H1 (cell line): ENCODE measurements around the gene CHMP4B. TPM values are rescaled to one million over a fixed set of nuclear protein-coding genes. Genes with fewer than 3 reads are reported as not detected.

ENCODE experiments used
- CTCF ChIA-PET: fragments of 300-600 bp; sonication (Branson Sonifier 250); formaldehyde crosslinking; loops from one replicate; lab custom pipeline; 2021; ENCODE audit not compliant: partially characterized antibody; lab: Charles Lee
- POLR2A ChIA-PET: fragments of 300-600 bp; sonication (Branson Sonifier 250); formaldehyde crosslinking; loops from one replicate; lab custom pipeline; 2021; ENCODE audit warnings: inconsistent platforms; ENCODE audit not compliant: partially characterized antibody; lab: Charles Lee
- DNase-seq, 2 experiments: peaks; one replicate each; pipeline versions ENCODE4 v3.0.0 to v3.0.0-alpha.2; 2010 to 2022; ENCODE audit warnings: low spot score in 2 of 2, low read depth in 1 of 2, mixed read lengths in 1 of 2
- FAIRE-seq: peaks from 2 replicates; lab custom pipeline; 2011; peaks lifted over from hg19 to GRCh38; lab: Jason Lieb, UNC
- H2AFZ ChIP-seq: 2 replicates; pipeline ENCODE4 v1.8.1; 2012; ENCODE audit warnings: low read length, inconsistent platforms
- H2AK5ac ChIP-seq: 2 replicates; pipeline ENCODE4 v1.6.1; 2013; ENCODE audit warnings: low read depth, low read length
- H2BK120ac ChIP-seq: replicated peaks from 2 replicates; pipeline ENCODE3; 2013; ENCODE audit warnings: low read depth, low read length, inconsistent platforms
- H2BK12ac ChIP-seq: 2 replicates; pipeline ENCODE4 v1.6.1; 2013; ENCODE audit warnings: low read depth, low read length
- H2BK15ac ChIP-seq: 2 replicates; pipeline ENCODE4 v1.6.1; 2013; ENCODE audit warnings: low read length
- H2BK20ac ChIP-seq: 2 replicates; pipeline ENCODE4 v1.6.1; 2013; ENCODE audit warnings: low read length
- H2BK5ac ChIP-seq: 2 replicates; pipeline ENCODE4 v1.6.1; 2013; ENCODE audit warnings: low read depth, low read length
- H3K14ac ChIP-seq: 2 replicates; pipeline ENCODE4 v1.6.1; 2013; ENCODE audit warnings: inconsistent platforms; ENCODE audit not compliant: insufficient read length
- H3K18ac ChIP-seq: 2 replicates; pipeline ENCODE4 v1.6.1; 2013; ENCODE audit warnings: low read length; ENCODE audit errors: extremely low read depth
- H3K23ac ChIP-seq: 2 replicates; pipeline ENCODE4 v1.6.1; 2013; ENCODE audit warnings: inconsistent platforms; ENCODE audit not compliant: insufficient read length
- H3K23me2 ChIP-seq: 2 replicates; pipeline ENCODE4 v1.6.1; 2013; ENCODE audit warnings: low read depth, low read length
- H3K27ac ChIP-seq: 2 replicates; pipeline ENCODE4 v1.6.1; 2011; ENCODE audit warnings: low read depth, low read length, inconsistent platforms
- H3K27me3 ChIP-seq, 4 experiments: replicated peaks in 1 of 4; 1 replicate in 1 of 4; 2 replicates in 3 of 4; pipeline versions ENCODE4 v1.6.1 to v1.8.1; 2011 to 2013; ENCODE audit warnings: low read length in 3 of 4, mild to moderate bottlenecking in 3 of 4, inconsistent platforms in 2 of 4, mixed read lengths in 2 of 4, moderate library complexity in 1 of 4; ENCODE audit not compliant: control insufficient read depth in 3 of 4, insufficient read depth in 3 of 4; ENCODE audit errors: extremely low read depth in 1 of 4
- H3K36me3 ChIP-seq, 4 experiments: 2 replicates each; pipeline versions ENCODE4 v1.6.1 to v1.8.1; 2011 to 2013; ENCODE audit warnings: mild to moderate bottlenecking in 4 of 4, low read length in 3 of 4, moderate library complexity in 2 of 4, control low read depth in 1 of 4, inconsistent platforms in 1 of 4; ENCODE audit not compliant: insufficient read depth in 4 of 4, control insufficient read depth in 2 of 4
- H3K4ac ChIP-seq: replicated peaks from 2 replicates; pipeline ENCODE3; 2013; ENCODE audit warnings: low read length, low read depth, mixed read lengths, inconsistent platforms; ENCODE audit not compliant: insufficient read length
- H3K4me1 ChIP-seq, 4 experiments: replicated peaks in 1 of 4; 1 replicate in 1 of 4; 2 replicates in 3 of 4; pipeline versions ENCODE4 v1.6.1 to v1.8.1; 2011 to 2013; ENCODE audit warnings: low read length in 3 of 4, inconsistent platforms in 2 of 4, mixed read lengths in 1 of 4; ENCODE audit not compliant: insufficient read depth in 4 of 4, control insufficient read depth in 3 of 4
- H3K4me2 ChIP-seq, 2 experiments: 2 replicates each; pipeline versions ENCODE4 v1.6.1 to v1.8.1; 2011 to 2013; ENCODE audit warnings: low read depth in 2 of 2, low read length in 2 of 2, control low read depth in 1 of 2, inconsistent platforms in 1 of 2, mild to moderate bottlenecking in 1 of 2; ENCODE audit not compliant: insufficient read depth in 1 of 2
- H3K4me3 ChIP-seq, 4 experiments: fragments of 200-600, 300-600 bp in 1 of 4; sonication (generic), shearing (Covaris generic), sonication (Bioruptor Twin) in 1 of 4; 2 replicates each; pipeline versions ENCODE4 v1.5.1 to v1.8.1; 2011 to 2016; ENCODE audit warnings: low read length in 4 of 4, low read depth in 3 of 4, control low read depth in 2 of 4, inconsistent platforms in 2 of 4, mild to moderate bottlenecking in 2 of 4, mixed read lengths in 1 of 4, moderate library complexity in 1 of 4; ENCODE audit not compliant: insufficient read depth in 2 of 4; ENCODE audit errors: extremely low read depth in 1 of 4
- H3K56ac ChIP-seq: replicated peaks from 2 replicates; pipeline ENCODE3; 2013; ENCODE audit warnings: low read depth, mild to moderate bottlenecking, mixed read lengths, low read length, inconsistent platforms; ENCODE audit not compliant: insufficient read length
- H3K79me1 ChIP-seq: 2 replicates; pipeline ENCODE4 v1.6.1; 2013; ENCODE audit warnings: low read depth, low read length, control low read depth
- H3K79me2 ChIP-seq, 2 experiments: 2 replicates each; pipeline versions ENCODE4 v1.6.1 to v1.8.1; 2012 to 2013; ENCODE audit warnings: low read length in 2 of 2, mild to moderate bottlenecking in 2 of 2, inconsistent platforms in 1 of 2; ENCODE audit not compliant: insufficient read depth in 2 of 2, control insufficient read depth in 1 of 2
- H3K9ac ChIP-seq, 4 experiments: replicated peaks in 1 of 4; 1 replicate in 1 of 4; 2 replicates in 3 of 4; pipeline versions ENCODE4 v1.6.1 to v1.8.1; 2011 to 2013; ENCODE audit warnings: low read depth in 3 of 4, low read length in 3 of 4, control low read depth in 2 of 4, mild to moderate bottlenecking in 2 of 4, moderate library complexity in 2 of 4, inconsistent platforms in 1 of 4; ENCODE audit errors: extremely low read depth in 1 of 4
- H3K9me3 ChIP-seq, 2 experiments: 2 replicates each; pipeline versions ENCODE4 v1.6.1 to v1.8.1; 2012 to 2013; ENCODE audit warnings: mild to moderate bottlenecking in 2 of 2, moderate library complexity in 2 of 2, control low read depth in 1 of 2, inconsistent platforms in 1 of 2, low read depth in 1 of 2, low read length in 1 of 2, mixed read lengths in 1 of 2; ENCODE audit not compliant: insufficient read depth in 2 of 2
- H4K20me1 ChIP-seq, 2 experiments: replicated peaks in 1 of 2; 2 replicates each; pipeline versions ENCODE3 to v1.8.1; 2011 to 2013; ENCODE audit warnings: inconsistent platforms in 2 of 2, low read length in 2 of 2, mild to moderate bottlenecking in 1 of 2; ENCODE audit not compliant: insufficient read depth in 2 of 2, control insufficient read depth in 1 of 2
- H4K5ac ChIP-seq: 2 replicates; pipeline ENCODE4 v1.6.1; 2013; ENCODE audit warnings: low read length, low read depth, mixed read lengths, inconsistent platforms; ENCODE audit not compliant: insufficient read length
- H4K8ac ChIP-seq: 2 replicates; pipeline ENCODE4 v1.8.0; 2013; ENCODE audit warnings: mild to moderate bottlenecking, moderate library complexity, low read length, inconsistent platforms; ENCODE audit not compliant: insufficient read depth; ENCODE audit errors: extremely low read depth
- H4K91ac ChIP-seq: replicated peaks from 2 replicates; pipeline ENCODE3; 2013; ENCODE audit warnings: low read length, mixed read lengths, inconsistent platforms; ENCODE audit not compliant: insufficient read length
- ASH2L ChIP-seq: fragments of 200-600, 300-600 bp; sonication (generic); IDR thresholded peaks from one replicate; pipeline ENCODE4 v1.7.1; 2017; ENCODE audit warnings: low read length
- HDAC6 ChIP-seq: IDR thresholded peaks from one replicate; pipeline ENCODE4 v1.7.1; 2012; ENCODE audit warnings: low read depth, mild to moderate bottlenecking, inconsistent platforms, low read length, moderate library complexity
- JUN ChIP-seq: IDR thresholded peaks from 2 replicates; pipeline ENCODE4 v1.6.1; 2011; ENCODE audit warnings: low read depth, mild to moderate bottlenecking, improper control_type of control experiment, low read length
- KDM1A ChIP-seq: fragments of 200-600, 300-600 bp; sonication (generic); IDR thresholded peaks from 2 replicates; pipeline ENCODE4 v1.7.1; 2016; ENCODE audit warnings: mild to moderate bottlenecking, low read length, borderline replicate concordance
- KDM4A ChIP-seq: IDR thresholded peaks from one replicate; pipeline ENCODE4 v1.7.1; 2012; ENCODE audit warnings: low read depth, mild to moderate bottlenecking, moderate library complexity, low read length, inconsistent platforms; ENCODE audit not compliant: severe bottlenecking
- PHF8 ChIP-seq: fragments of 200-600 bp; sonication (generic); conservative IDR thresholded peaks from 2 replicates; pipeline ENCODE4 v1.7.1; 2012; ENCODE audit warnings: low read depth, mild to moderate bottlenecking, inconsistent platforms, low read length, moderate library complexity
- RAD21 ChIP-seq, 2 experiments: IDR thresholded peaks in 1 of 2; conservative IDR thresholded peaks in 1 of 2; 2 replicates each; pipeline ENCODE4 v1.6.1; 2011; ENCODE audit warnings: low read depth in 2 of 2, low read length in 2 of 2, improper control_type of control experiment in 1 of 2, inconsistent platforms in 1 of 2, mild to moderate bottlenecking in 1 of 2, moderate library complexity in 1 of 2
- RBBP5 ChIP-seq: IDR thresholded peaks from 2 replicates; pipeline ENCODE4 v1.7.1; 2012; ENCODE audit warnings: low read depth, mild to moderate bottlenecking, inconsistent platforms, low read length, moderate library complexity, borderline replicate concordance
- SAP30 ChIP-seq: fragments of 300-600 bp; sonication (generic); IDR thresholded peaks from 2 replicates; pipeline ENCODE4 v1.7.1; 2012; ENCODE audit warnings: low read length, moderate library complexity, mild to moderate bottlenecking, inconsistent platforms; ENCODE audit not compliant: insufficient read depth, insufficient replicate concordance
- SIX5 ChIP-seq: IDR thresholded peaks from 2 replicates; pipeline ENCODE4 v1.6.1; 2011; ENCODE audit warnings: mild to moderate bottlenecking, low read depth, low read length
- ZNF274 ChIP-seq: IDR thresholded peaks from 2 replicates; pipeline ENCODE4 v1.7.0; 2012; ENCODE audit warnings: low read length, borderline replicate concordance; ENCODE audit errors: extremely low read depth
- WGBS, 2 experiments: shearing (Covaris generic) in 1 of 2; methylation state at CpG; one replicate each; pipeline versions ENCODE4 v1.1.6 to v1.1.7; 2013 to 2015; ENCODE audit warnings: low lambda C conversion rate in 2 of 2, mixed read lengths in 2 of 2, inconsistent platforms in 1 of 2, low coverage in 1 of 2, missing lambda C conversion rate in 1 of 2; ENCODE audit not compliant: insufficient replicate concordance in 2 of 2, insufficient coverage in 1 of 2, insufficient read length in 1 of 2; ENCODE audit errors: extremely low coverage in 1 of 2, missing lambda C conversion rate in 1 of 2; 5-methylcytosine and 5-hydroxymethylcytosine counted together
- polyA plus RNA-seq, 7 experiments: library from polyadenylated mRNA; depleted of rRNA in 3 of 7; stranded (reverse) in 5 of 7; unstranded in 2 of 7; fragments of >200 nt in 5 of 7; fragments of 200-250 nt in 2 of 7; gene quantifications; 1 replicate in 5 of 7; 2 replicates in 1 of 7; 4 replicates in 1 of 7; pipeline versions ENCODE4 v1.2.1 to v1.2.3, GENCODE V29; 2011 to 2013; ENCODE audit warnings: missing spikeins in 2 of 7, mixed read lengths in 2 of 7
- total RNA-seq: library from RNA; stranded (reverse); fragmentation: NEBNext Ultra II Directional; extraction: Animal tissue kit (Norgen Biotek cat#: 25700); gene quantifications from 2 replicates; pipeline ENCODE4 v1.2.1, GENCODE V29; 2021
- TF ChIP-seq, protein P1 (sequence below): IDR thresholded peaks from 2 replicates; pipeline ENCODE4 v1.6.1; 2012; ENCODE audit warnings: inconsistent platforms

CHMP4B gene
- total and polyA plus RNA-seq, 2 of the 8 experiments (the other 6 are each of a cell fraction or from before 2014, with no cell fraction given), result 38.6 to 66.3 TPM

DNA sequence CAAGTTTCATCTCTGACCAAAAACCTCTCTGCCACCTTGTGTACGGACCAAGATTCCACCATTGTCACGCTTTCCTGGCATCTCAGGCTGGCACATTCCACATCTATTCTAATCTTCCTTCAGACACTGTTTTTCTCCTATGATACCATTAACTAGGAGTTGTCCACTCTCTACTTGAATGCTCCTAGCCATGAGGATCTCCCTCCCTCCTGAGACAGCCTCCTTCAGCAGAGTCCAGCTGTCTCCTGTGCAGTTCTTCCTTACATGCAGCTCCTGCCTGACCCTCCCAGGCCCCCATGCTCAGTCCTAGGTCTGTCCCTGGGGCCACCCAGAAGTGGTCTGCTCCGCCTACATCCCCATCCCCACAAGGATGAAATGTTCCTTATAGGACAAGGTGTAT lies 90.9 kb downstream of the CHMP4B start:
- CTCF ChIA-PET, result no interaction called here
- WGBS, 2 experiments, result 87% methylated on average over 3 of the region's 3 CpGs; no CpG with 5 or more reads in 1 of the 2 experiments
- H3K4me1 ChIP-seq, result peaks cover 0 to 1% (median 0%) of the 10 kb centered on the region in 4 experiments; a peak in 2 of 7 replicates

More for the DNA sequence above, 90.9 kb downstream of the CHMP4B start:
- no peak overlapping the region for H2BK15ac ChIP-seq
- H2BK20ac ChIP-seq, result no peak overlapping the region
- H3K14ac ChIP-seq, result no peak overlapping the region
- H4K5ac ChIP-seq, result no peak overlapping the region
- no peak overlapping the region for H4K91ac ChIP-seq
- FAIRE-seq (no peak), DNase-seq (no peak)
- no peaks in the 10 kb centered on the region for H3K27me3 ChIP-seq
- H3K4me2 ChIP-seq, result no peak overlapping the region
- POLR2A ChIA-PET, result no interaction called here
- no peaks in the 10 kb centered on the region; a peak in 1 of 4 replicates for H3K9me3 ChIP-seq
- no peak overlapping the region for H3K4ac ChIP-seq
- no peak overlapping the region for H2AK5ac ChIP-seq
- no peaks in the 10 kb centered on the region for H3K79me1 ChIP-seq
- H2BK12ac ChIP-seq, result no peak overlapping the region
- TF ChIP-seq ZNF274 (no peak), JUN (no peak), SAP30 (no peak), ASH2L (no peak), SIX5 (no peak), PHF8 (no peak), HDAC6 (no peak), KDM1A (no peak), RBBP5 (no peak), RAD21 (IDR thresholded peaks at IDR 0.05 in 1 of 2, conservative IDR thresholded peaks at IDR 0.05 in 1 of 2; ENCODE audit: low read depth in 2 of 2, low read length in 2 of 2) (no peak), KDM4A (no peak)
- TF ChIP-seq, protein P1, sequence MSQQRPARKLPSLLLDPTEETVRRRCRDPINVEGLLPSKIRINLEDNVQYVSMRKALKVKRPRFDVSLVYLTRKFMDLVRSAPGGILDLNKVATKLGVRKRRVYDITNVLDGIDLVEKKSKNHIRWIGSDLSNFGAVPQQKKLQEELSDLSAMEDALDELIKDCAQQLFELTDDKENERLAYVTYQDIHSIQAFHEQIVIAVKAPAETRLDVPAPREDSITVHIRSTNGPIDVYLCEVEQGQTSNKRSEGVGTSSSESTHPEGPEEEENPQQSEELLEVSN, result no peak
- no peak overlapping the region for H3K4me3 ChIP-seq
- H3K23ac ChIP-seq, result no peak overlapping the region
- no peak overlapping the region for H3K27ac ChIP-seq
- H4K20me1 ChIP-seq, result no peaks in the 10 kb centered on the region
- no peak overlapping the region for H3K9ac ChIP-seq
- H3K23me2 ChIP-seq, result no peaks in the 10 kb centered on the region
- H3K36me3 ChIP-seq, result no peaks in the 10 kb centered on the region
- no peaks in the 10 kb centered on the region for H3K79me2 ChIP-seq
- no peak overlapping the region for H3K18ac ChIP-seq
- no peak overlapping the region for H2BK5ac ChIP-seq
- H4K8ac ChIP-seq, result no peak overlapping the region
- H2BK120ac ChIP-seq, result no peak overlapping the region
- no peak overlapping the region for H2AFZ ChIP-seq
- no peak overlapping the region for H3K56ac ChIP-seq
